Umbilical cord (tissue), 2 donors: ENCODE data around the gene CCHCR1. TPM values are rescaled to one million over a fixed set of nuclear protein-coding genes. Genes with fewer than 3 reads are reported as not detected.

Experiments used
- DNase-seq: peaks from one replicate; pipeline ENCODE4 v3.0.0-alpha.2; 2015; ENCODE audit warnings: low spot score
- total RNA-seq: library from RNA; depleted of rRNA; stranded (reverse); fragments of >200 nt; gene quantifications from one replicate; pipeline ENCODE4 v1.2.3, GENCODE V29; 2014; ENCODE audit warnings: low replicate concordance; ENCODE audit not compliant: insufficient read depth

The CCHCR1 gene
- total RNA-seq, 1 donor from 2014 or later: 31.8 TPM

DNA sequence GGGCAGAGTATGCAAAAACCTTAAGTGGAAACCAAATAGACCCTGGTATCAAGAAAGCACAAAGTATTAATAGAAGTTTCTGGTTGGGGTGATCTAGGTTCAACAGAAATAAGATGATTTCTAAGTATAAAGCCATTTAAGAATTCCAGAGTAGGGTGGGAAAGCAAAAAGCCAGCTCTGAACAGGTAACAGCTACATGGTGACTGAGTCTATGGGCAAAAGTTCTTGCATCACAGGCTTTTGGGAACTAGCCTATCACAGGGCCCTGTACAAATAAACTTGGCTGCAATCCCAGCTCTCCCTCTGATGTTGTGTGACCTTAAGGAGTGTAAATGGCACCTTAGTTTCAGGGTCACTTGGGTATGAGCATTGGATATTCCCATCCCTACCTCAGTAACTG lies 6.3 kb upstream of the CCHCR1 start:
- DNase-seq: no peak

DNA sequence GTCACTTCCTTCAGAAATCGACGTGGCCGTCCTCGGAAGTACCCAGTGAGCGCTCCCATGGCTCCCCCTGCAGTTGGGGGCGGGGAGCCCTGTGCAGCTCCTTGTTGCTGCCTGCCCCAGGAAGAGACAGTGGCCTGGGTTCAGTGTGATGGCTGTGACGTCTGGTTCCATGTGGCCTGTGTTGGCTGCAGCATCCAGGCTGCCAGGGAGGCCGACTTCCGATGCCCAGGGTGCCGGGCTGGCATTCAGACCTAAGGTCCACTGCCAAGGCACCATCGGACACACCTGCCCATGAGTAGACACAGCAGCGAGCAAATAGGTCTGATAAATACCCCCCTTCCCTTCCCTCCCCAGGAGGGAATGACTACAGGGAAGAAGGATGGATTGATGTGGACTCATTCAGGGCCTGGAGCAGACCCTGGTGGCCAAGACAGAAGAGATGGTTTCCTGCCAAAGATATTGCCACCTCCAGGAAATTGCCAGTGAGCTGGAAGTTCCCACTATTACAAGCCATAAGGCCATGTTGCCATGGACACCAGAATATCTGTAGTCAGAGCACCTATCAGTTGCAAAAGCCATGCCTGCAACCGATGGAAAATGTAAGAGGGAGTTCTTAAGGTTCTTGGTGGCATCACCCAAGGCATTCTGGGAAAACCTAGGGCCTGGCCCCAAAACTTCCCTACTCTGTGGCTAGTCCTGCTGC lies 5.0 kb upstream of the CCHCR1 start:
- no peak for DNase-seq

DNA sequence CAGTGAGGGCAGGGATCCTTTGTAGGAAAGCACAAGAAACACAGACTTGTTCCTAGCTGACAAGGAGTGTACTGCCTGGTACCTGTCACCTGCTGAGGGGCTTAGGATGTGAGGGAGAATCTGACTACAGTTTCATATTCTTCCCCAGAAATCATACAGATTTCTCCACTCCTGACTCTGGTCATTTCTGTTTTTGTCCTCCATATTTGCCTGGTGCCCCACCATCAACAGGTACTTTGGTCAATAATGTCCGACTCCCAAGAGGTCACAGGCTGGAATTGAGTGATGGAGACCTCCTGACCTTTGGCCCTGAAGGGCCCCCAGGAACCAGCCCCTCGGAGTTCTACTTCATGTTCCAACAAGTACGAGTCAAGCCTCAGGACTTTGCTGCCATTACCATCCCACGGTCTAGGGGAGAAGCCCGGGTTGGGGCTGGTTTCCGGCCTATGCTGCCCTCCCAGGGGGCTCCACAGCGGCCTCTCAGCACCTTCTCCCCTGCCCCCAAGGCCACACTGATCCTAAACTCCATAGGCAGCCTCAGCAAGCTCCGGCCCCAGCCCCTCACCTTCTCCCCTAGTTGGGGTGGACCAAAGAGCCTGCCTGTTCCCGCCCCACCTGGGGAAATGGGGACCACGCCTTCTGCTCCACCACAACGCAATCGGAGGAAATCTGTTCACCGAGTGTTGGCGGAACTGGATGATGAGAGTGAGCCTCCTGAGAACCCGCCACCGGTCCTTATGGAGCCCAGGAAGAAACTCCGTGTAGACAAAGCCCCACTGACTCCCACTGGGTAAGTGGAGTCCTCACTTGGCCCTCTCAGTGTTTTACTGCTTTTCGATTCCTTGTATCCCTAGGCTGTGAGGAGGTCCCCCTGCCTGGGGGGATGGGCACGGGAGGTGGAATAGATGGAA lies 3.9 kb upstream of the CCHCR1 start:
- DNase-seq: no peak

DNA sequence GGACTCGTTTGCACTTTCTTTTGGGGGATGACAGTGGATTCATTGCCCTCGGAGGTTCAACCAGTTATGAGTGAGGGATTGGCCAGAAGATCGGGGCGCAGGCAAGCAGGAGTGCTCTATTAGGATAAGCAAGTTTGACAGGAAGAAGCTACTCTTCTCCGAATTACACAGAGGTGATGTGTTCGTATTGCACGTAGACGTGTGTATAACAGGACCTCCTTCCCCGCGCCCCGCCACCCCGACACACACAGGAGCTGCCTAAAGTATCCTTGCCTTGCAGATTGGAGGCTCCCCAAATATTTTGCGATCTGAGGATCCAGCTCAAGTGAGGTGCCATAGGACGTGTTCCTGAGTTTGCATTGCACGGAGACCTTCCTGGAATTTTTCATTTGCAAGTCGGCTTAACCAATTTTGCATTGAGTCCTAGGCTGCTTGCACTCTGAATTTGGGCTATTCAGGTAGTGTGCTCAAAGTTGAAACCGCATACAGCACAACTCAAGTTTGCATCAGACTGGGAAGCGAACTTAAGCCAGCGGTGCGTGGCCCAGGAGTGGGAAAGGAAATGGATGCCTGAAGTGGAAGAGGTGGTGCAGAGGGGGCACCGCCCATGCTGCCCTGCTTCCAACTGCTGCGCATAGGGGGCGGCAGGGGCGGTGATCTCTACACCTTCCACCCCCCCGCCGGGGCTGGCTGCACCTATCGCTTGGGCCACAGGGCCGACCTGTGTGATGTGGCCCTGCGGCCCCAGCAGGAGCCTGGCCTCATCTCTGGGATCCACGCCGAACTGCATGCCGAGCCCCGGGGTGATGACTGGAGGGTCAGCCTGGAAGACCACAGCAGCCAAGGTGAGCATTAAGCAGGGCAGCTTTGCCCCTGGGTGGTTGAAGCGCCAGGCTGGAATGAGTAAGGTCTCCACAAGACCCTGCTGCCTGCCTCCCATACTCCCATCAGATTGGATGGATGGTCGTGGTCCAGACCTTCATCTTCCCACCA lies 1.6 kb upstream of the CCHCR1 start:
- peak; percentile 11 for DNase-seq

DNA sequence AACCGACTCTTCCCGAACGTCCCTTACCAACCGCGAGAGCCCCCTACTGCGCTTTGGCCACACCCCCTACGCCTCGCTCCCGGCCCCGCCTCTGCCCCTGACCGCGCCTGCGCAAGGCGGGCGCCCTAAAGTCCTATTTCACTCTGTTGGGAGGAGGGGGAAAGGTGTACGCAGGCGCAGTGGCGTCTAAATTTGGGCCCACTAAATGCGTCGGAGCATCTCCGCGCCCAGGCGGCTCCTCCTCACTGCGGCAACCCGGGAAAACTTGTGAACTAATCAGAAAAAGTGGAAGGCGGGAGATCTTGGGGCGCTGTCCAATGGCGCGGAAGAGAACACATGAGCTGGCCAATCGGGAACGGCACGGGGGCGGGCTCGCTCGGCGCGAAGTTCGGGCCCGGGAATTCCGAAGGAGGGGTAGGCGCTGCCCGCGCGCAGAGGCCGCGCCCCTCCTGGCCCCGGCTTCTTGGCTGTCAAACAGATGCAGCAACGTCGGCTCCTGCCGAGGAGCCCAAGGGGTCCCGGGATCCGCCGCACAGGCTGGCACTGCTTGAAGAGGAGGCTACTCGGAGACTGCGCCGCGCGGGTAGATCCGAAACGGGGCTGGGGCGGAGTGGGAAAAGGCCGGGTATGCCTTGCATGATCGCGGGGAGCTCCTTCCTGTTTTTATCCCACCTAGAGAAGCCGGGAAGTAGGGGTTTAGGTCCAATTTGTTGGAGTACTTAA lies 699 bp upstream of the CCHCR1 start, which contains the start of gene TCF19:
Gene TCF19 (plus strand): TSS at position 450 of the 723 bp plus-strand sequence. CDS start 881 bp downstream, outside the sequence.
- DNase-seq: peak; percentile 100

DNA sequence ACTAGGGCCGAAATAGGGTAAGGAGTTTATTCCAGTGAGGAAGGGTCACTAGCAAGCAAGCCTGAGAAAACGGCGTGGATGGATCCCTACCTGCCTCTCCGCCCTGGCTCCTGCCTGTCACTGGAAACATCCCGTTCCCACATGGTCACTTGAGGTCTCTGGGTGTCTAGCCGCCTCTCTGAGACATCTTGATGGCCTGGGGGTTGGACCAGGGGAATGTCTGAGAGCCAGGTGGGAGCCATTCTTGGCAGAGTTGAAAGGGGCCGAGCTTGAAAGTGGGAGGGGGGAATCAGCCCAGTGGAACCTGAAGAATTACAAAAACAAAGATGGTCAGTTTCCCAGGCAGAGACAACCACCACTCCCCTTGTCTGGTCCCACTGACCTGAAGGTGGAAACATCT lies 961 bp downstream of the CCHCR1 start:
- no peak for DNase-seq

DNA sequence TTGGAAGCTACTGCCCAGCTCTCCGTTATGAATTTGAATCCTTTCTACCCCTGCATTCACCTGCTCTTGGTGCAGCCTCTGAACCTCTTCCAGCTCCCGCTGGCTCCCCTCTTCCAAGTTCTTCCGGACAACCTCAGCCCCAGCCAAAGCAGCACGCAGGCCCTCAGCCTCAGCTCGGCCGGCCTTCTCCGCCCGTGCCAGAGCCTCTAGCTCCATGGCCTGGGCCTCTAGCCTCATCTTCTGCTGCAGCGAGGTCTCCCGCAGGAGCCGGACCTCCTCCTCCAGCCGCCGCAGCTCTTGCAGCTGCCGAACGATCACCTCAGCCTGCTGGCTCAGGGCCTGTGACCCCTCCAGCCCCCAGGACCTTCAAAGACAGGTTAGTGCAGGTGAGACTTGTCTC lies 3.2 kb downstream of the CCHCR1 start:
- DNase-seq: no peak

DNA sequence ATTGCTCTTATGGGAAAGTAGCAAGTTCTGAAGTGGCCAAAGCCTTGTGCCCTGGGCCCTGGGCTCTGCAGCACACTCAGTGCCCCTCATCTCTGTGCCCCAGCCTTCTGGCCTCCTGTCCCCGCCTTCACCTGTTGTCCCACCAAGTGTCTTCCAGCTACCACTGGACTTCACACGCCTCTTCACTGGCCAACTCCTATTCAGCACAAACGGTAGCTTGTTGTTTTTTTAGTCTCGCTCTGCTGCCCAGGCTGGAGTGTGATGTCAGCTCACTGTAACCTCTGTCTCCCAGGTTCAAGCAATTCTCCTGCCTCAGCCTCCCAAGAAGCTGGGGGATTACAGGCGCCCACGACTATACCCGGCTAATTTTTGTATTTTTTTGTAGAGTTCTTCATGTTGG lies 4.8 kb downstream of the CCHCR1 start:
- DNase-seq: no peak

DNA sequence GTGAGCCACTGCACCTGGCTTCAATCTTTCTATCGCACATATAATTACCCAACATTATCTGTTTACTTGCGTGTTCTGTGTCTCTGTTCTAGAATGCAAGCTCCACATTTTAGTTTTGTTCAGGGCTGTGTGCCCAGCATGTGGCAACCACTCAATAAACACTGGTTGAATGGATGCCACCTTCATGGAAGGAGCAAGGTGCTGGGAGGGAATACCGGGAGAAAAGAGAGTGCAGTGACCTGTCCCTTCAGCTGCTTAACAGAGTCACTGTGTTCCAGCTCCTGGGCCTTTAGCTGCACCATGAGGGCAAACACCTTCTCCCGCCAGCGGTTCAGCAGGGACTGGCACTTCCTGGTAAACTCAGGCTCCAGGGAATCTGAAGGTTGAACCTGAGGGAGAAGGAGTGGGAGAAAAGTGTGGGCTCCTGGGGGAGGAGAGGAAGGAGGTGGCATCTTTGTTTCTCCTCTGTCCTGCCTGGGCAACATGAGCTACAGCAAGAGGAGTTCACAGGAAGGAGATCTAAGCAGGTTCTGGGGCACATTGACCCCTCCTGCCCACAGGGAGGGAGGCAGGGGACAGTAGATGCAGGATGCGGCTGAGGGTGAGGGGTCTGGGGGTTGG lies 7.7 kb downstream of the CCHCR1 start:
- DNase-seq: no peak

DNA sequence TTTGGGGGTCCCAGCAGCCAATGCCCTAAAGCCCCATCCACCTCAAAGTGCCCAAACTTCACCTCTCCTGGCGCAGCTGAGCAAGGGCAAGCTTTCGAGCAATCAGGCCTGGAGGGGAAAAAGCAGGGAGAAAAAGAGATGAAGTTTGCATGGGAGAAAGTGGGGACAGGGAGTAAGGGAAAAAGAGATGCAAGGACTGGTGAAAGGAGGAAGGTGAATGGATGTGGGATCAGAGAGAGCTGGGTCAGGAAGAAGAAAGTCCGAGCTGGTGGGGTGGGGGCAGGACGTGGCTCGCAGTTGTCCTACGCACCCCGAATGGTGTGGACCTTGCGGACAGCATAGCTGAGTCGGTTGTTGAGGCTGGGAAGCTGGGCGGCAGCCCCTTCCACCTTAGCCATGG lies 12.2 kb downstream of the CCHCR1 start:
- no peak for DNase-seq

DNA sequence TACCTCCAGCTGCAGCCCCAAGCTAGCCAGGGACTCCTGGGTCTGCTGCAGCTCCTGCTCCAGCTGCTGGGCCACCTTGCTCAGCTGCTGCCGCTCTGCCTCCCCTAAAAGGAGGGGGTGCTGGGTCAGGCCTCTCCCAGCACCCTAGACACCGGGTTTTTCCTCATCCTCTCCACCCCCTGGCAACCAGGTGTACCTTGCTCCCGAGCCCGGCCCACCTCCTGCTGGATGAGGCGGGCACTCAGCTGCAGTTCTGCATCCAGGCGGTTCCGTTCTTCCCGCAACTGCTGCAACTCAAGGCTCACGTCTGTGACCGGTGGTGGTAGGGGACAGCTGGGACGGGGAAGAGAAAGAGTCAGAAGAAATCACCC lies 12.6 kb downstream of the CCHCR1 start:
- DNase-seq: no peak

DNA sequence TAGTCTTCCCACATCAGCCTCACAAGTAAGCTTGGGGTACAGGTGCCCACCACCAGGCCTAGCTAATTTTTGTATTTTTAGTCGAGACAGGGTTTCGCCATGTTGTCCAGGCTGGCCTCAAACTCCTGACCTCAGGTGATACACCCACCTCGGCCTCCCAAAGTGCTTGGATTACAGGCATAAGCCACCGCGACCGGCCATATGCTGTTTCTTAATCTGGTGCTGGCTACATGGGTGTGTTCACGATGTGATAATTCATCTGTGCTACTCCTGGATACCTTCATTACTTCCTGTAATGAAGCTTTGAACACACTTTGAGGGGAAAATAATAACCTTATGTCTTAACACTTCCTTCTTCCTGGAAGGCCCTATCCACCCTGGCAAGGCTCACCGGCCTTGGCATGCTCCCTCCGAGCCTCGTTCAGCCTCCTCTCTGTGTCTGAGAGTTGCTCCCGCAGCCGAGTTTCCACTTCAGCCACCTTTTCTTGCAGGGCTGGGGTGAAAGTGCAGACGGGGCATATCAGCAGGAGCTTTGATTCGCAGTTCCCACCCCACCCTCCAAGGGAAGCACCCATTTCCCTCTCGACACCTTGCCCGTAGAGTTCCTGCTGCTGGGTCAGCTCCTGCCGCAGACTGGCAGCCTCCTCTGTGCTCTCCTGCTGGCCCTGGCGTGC lies 13.2 kb downstream of the CCHCR1 start:
- no peak for DNase-seq

DNA sequence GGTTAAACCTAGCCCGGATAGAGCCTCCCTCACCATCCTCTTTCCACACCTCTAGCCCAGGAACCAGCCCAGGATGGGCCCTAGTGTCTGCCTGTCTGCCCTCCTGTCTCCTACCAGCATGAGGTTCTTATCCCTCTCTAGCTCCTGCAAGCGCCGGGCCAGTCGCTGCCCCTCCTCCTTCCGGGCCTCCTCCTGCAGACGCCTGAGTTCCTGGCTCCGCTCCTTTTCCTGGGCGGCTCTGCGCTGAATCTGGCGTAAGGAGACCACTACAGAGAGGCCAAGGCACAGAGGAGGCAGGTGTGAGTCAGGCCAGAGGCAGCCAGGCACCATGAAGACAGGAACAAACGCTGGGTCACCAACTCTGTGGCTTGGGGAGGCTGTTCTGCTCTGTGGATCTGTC lies 14.5 kb downstream of the CCHCR1 start:
- DNase-seq: peak; percentile 58

DNA sequence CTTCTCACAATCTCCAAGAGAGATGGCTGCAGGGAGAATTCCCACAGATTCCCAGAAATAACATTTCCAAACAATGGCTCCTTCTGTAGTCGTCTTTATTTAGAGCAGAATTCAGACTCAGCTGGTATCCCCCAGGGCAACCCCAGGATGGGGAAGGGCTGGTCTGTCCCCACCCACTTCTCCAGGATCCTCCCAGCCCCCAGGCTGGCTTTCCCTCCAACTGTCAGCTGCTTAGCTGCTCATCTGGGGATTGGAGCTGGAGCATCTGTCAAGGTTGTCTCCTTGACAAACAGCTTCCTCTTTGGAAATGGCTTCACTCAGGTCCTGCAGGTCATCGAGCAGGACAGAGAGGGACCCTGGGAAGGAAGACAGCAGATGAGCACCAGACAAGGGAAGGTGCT lies 15.2 kb downstream of the CCHCR1 start:
- no peak for DNase-seq

DNA sequence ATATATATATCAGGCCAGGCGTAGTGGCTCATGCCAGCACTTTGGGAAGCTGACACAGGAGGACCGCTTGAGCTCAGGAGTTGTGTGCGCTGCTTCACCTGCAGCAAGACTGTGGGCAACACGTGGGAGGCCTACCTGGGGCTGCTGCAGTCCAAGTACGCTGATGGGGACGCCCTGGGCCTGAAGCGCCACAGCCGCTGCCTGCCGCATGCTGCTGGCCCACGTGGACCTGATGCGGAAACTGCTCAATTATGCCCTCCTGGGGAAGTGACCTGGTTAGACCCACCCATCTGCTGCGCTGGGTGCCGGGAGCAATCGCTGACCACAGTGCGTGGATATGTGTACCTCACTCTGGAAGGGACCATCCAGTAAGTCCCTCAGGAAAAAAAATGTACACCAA lies 17.0 kb downstream of the CCHCR1 start:
- DNase-seq: no peak

DNA sequence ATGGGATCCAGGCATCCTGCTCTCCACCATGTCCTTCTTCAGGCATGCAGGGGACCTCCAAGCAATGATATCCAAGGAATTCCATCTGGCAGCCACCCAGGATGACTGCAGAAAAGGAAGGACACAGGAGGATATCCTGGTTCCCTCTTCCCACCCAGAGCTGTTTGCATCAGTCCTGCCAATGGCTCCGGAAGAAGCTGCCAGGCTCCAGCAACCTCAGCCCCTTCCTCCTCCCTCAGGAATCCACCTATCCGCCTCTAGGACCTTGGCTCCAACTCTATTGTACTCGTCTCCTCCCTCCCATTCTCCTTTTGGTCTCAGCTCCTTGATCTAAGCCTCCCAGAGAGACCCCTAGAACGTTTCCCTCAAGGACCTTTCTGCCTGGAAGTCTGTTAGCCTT lies 18.0 kb downstream of the CCHCR1 start:
- DNase-seq: peak; percentile 20

DNA sequence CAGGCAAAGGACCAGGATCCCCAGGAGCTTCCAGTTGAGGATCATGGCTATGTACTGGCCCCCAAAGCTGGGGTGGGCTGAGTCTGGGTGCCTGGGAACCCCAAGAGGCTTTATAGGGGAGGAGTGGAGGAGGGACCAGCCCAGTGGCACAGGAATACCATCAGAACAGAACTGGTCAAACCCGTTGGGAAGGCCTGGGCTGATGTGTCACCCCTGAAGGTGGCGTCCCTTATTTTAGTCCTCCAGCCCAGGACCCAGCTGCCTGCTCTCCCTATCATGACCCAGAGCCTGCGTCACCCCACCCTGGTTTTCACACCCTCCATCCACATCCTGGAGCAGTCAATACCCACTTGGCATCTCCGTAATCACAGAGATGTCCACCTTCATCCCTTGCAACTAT lies 18.6 kb downstream of the CCHCR1 start, which contains the start of gene PSORS1C2:
Gene PSORS1C2 (minus strand): TSS at position 85 of the 400 bp plus-strand sequence. CDS start 40 bp downstream, at position 45.
- no peak for DNase-seq

DNA sequence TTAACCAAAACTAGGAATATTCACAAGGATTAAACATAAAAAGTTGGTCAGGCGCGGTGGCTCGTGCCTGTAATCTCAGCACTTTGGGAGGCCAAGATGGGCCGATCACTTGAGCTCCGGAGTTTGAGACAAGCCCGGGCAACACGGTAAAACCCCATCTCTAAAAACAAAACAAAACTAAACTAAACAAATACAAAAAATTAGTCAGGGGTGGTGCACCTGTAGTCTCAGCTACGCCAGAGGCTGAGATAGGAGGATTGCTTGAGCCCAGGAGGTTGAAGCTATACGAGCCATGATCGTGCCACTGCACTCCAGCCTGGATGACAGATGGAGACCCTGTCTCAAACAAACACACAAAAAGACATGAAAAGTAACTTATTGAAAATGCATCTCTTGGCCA lies 21.9 kb downstream of the CCHCR1 start:
- no peak for DNase-seq

DNA sequence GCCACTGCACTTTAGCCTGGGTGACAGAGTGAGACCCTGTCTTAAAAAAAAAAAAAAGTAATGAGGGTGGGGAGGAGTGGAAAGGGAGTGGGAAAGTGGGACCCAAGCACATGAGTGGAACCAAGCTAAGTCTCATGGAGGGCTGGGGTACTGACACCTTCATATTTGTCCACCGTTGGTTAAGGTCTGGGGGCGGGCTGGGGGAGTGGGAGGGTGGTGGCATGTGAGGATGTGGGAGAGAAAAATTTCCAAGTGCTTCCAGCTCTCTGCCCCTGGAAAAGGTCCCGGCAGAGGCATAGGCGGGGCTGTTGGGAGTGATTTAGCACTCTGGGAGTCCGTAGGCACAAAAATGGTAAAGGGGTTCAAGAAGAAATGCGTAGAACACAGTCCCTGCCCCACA lies 24.8 kb downstream of the CCHCR1 start:
- DNase-seq: no peak

DNA sequence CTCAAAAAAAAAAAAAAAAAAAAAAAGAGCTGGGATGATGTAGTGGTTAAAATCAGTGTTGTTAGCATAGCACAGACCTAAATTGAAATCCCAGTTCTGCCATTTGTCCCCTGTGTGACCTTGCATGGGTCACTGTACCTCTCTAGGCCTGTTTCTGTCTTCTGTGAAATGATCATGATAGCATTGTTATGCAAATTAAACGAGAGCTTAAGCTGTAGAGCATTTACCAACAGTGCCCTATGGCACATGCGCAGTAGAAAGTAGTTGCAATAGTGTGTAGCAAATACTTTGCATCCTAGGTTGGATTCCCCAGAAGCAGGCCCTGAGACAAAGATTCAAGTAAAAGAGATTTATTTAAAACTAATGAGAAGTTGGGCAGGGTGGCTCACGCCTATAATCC lies 26.0 kb downstream of the CCHCR1 start:
- no peak for DNase-seq
